HCT116 (cell line): ENCODE measurements around the gene TECPR1. TPM values are rescaled to one million over a fixed set of nuclear protein-coding genes. Genes with fewer than 3 reads are reported as not detected.

Experiments used
- ATAC-seq: fragments of 200-7000 bp; cut with Tn5 transposase; 2 replicates; pipeline ENCODE4 v1.9.1; 2020; ENCODE audit warnings: mild to moderate bottlenecking, moderate library complexity
- BruUV-seq: library from RNA; stranded (reverse); fragments of 400-500 nt; replicated peaks from 2 replicates; lab custom pipeline; 2021; lab: Mats Ljungman, UMichigan
- CTCF ChIA-PET: fragments of 300-600 bp; sonication (Branson Sonifier 250); formaldehyde crosslinking; loops from one replicate; lab custom pipeline; 2021; ENCODE audit warnings: antibody characterized with exemption; lab: Charles Lee
- POLR2A ChIA-PET: fragments of 300-600, 350-600 bp; sonication (Branson Sonifier 250); formaldehyde crosslinking; loops from one replicate; lab custom pipeline; 2021; ENCODE audit warnings: antibody characterized with exemption; lab: Charles Lee
- RAD21 ChIA-PET, 2 experiments: fragments of 300-600 bp; sonication (Branson Sonifier 250); formaldehyde crosslinking; loops; one replicate each; lab custom pipeline; 2023; ENCODE audit warnings: low total read pairs in 2 of 2; ENCODE audit not compliant: uncharacterized antibody in 2 of 2, unreplicated experiment in 2 of 2, low non-redundant PET in 1 of 2; lab: Charles Lee
- DNase-seq: peaks from one replicate; pipeline ENCODE4 v3.0.0-alpha.2; 2010; ENCODE audit warnings: low read depth, low spot score
- H2AFZ ChIP-seq: fragments of 200-600 bp; shearing (Covaris generic), sonication (generic); 2 replicates; pipeline ENCODE4 v1.6.1; 2017; ENCODE audit warnings: low read depth, mixed run types, mixed read lengths, antibody characterized with exemption, low read length; ENCODE audit not compliant: poor library complexity, severe bottlenecking
- H3K27ac ChIP-seq: 2 replicates; pipeline ENCODE4 v1.5.1; 2012; ENCODE audit warnings: low read depth, low read length
- H3K27me3 ChIP-seq: fragments of 200-600 bp; sonication (generic); 2 replicates; pipeline ENCODE4 v1.6.1; 2016; ENCODE audit warnings: mixed run types, low read length, mixed read lengths; ENCODE audit not compliant: insufficient read depth
- H3K36me3 ChIP-seq, 2 experiments: fragments of 200-500 bp in 1 of 2; fragments of 200-600 bp in 1 of 2; sonication (Bioruptor generic) in 1 of 2; sonication (generic) in 1 of 2; 2 replicates each; pipeline versions ENCODE4 v1.5.1 to v1.6.1; 2014 to 2016; ENCODE audit warnings: low read length in 2 of 2, inconsistent platforms in 1 of 2, mixed read lengths in 1 of 2, mixed run types in 1 of 2; ENCODE audit not compliant: insufficient read depth in 2 of 2, control insufficient read depth in 1 of 2
- H3K4me1 ChIP-seq, 2 experiments: fragments of 200-600 bp in 1 of 2; sonication (generic) in 1 of 2; 2 replicates each; pipeline versions ENCODE4 v1.5.1 to v1.6.1; 2012 to 2017; ENCODE audit warnings: low read length in 2 of 2, inconsistent platforms in 1 of 2, mild to moderate bottlenecking in 1 of 2, mixed read lengths in 1 of 2, mixed run types in 1 of 2, moderate library complexity in 1 of 2; ENCODE audit not compliant: insufficient read depth in 2 of 2, control insufficient read depth in 1 of 2
- H3K4me2 ChIP-seq: fragments of 200-600 bp; sonication (generic); 2 replicates; pipeline ENCODE4 v1.6.1; 2017; ENCODE audit warnings: mixed run types, low read length, mixed read lengths
- H3K4me3 ChIP-seq, 2 experiments: fragments of 200-600 bp in 1 of 2; sonication (generic) in 1 of 2; replicated peaks in 1 of 2; 2 replicates each; pipeline ENCODE4 v1.5.1; 2011 to 2016; ENCODE audit warnings: low read length in 2 of 2, control low read depth in 1 of 2, low read depth in 1 of 2, mild to moderate bottlenecking in 1 of 2, mixed read lengths in 1 of 2, mixed run types in 1 of 2
- H3K79me2 ChIP-seq: fragments of 200-600 bp; sonication (generic); 2 replicates; pipeline ENCODE4 v1.6.1; 2017; ENCODE audit warnings: mild to moderate bottlenecking, mixed run types, low read length, moderate library complexity, mixed read lengths; ENCODE audit not compliant: insufficient read depth
- H3K9ac ChIP-seq: fragments of 200-600 bp; sonication (generic); 2 replicates; pipeline ENCODE4 v1.6.1; 2016; ENCODE audit warnings: low read length, mixed read lengths
- H3K9me2 ChIP-seq: fragments of 200-600 bp; sonication (generic), shearing (Covaris generic); 2 replicates; pipeline ENCODE4 v1.6.1; 2017; ENCODE audit warnings: mixed run types, mild to moderate bottlenecking, moderate library complexity; ENCODE audit not compliant: insufficient read depth
- H3K9me3 ChIP-seq, 2 experiments: fragments of 200-500 bp in 1 of 2; fragments of 200-600 bp in 1 of 2; sonication (Bioruptor generic) in 1 of 2; sonication (generic) in 1 of 2; 2 replicates each; pipeline ENCODE4 v1.6.1; 2014 to 2017; ENCODE audit warnings: low read length in 2 of 2, mixed read lengths in 2 of 2, inconsistent platforms in 1 of 2, low read depth in 1 of 2, mild to moderate bottlenecking in 1 of 2, mixed run types in 1 of 2, moderate library complexity in 1 of 2; ENCODE audit not compliant: control insufficient read depth in 1 of 2, insufficient read depth in 1 of 2
- H4K20me1 ChIP-seq: fragments of 200-600 bp; sonication (generic), shearing (Covaris generic); 2 replicates; pipeline ENCODE4 v1.6.1; 2017; ENCODE audit warnings: mixed run types, mild to moderate bottlenecking, moderate library complexity; ENCODE audit not compliant: insufficient read depth
- CEBPB ChIP-seq: IDR thresholded peaks from 2 replicates; pipeline ENCODE4 v1.6.1; 2012; ENCODE audit warnings: low read depth
- ELF1 ChIP-seq: IDR thresholded peaks from 2 replicates; pipeline ENCODE4 v1.6.1; 2012; ENCODE audit warnings: low read depth, borderline replicate concordance
- EZH2 ChIP-seq: fragments of 200-600 bp; sonication (generic); IDR thresholded peaks from 2 replicates; pipeline ENCODE4 v1.6.1; 2017; ENCODE audit warnings: antibody characterized with exemption, mixed run types
- EZH2phosphoT487 ChIP-seq: fragments of 200-600 bp; IDR thresholded peaks from 2 replicates; pipeline ENCODE4 v1.6.1; 2018; ENCODE audit warnings: antibody characterized with exemption, borderline replicate concordance
- JUND ChIP-seq: IDR thresholded peaks from 2 replicates; pipeline ENCODE4 v1.6.1; 2012
- POLR2A ChIP-seq: IDR thresholded peaks from 2 replicates; pipeline ENCODE4 v1.7.0; 2011; ENCODE audit warnings: borderline replicate concordance; ENCODE audit not compliant: insufficient read depth, insufficient read length; ENCODE audit errors: extremely low read depth
- SIN3A ChIP-seq: IDR thresholded peaks from 2 replicates; pipeline ENCODE4 v1.6.1; 2012; ENCODE audit warnings: low read depth
- SP1 ChIP-seq: IDR thresholded peaks from 2 replicates; pipeline ENCODE4 v1.6.1; 2012; ENCODE audit warnings: low read depth
- SRF ChIP-seq: IDR thresholded peaks from 2 replicates; pipeline ENCODE4 v1.6.1; 2012; ENCODE audit warnings: low read depth
- YY1 ChIP-seq: IDR thresholded peaks from 2 replicates; pipeline ENCODE4 v1.6.1; 2011; ENCODE audit warnings: low read length, low read depth, moderate library complexity, mild to moderate bottlenecking; ENCODE audit not compliant: insufficient replicate concordance; ENCODE audit errors: extremely low read depth
- intact Hi-C: fragments of 100-400 bp; cut with micrococcal nuclease; formaldehyde crosslinking; loops from 2 replicates; pipeline ENCODE4 v1.10.0; 2022
- total RNA-seq: library from RNA; stranded (reverse); gene quantifications from one replicate; pipeline ENCODE4 v1.2.1, GENCODE V29; 2021; ENCODE audit not compliant: unreplicated experiment
- TF ChIP-seq, protein P1 (sequence below): IDR thresholded peaks from 2 replicates; pipeline ENCODE4 v1.6.1; 2011; ENCODE audit warnings: mild to moderate bottlenecking, low read length, moderate library complexity; ENCODE audit not compliant: insufficient replicate concordance; ENCODE audit errors: extremely low read depth
- TF ChIP-seq, protein P2 (sequence below), 3 experiments: fragments of 200-600 bp in 1 of 3; sonication (generic) in 1 of 3; IDR thresholded peaks in 2 of 3; conservative IDR thresholded peaks in 1 of 3; 2 replicates each; pipeline ENCODE4 v1.5.1; 2012 to 2017; ENCODE audit warnings: low read depth in 2 of 3, low read length in 2 of 3, antibody characterized with exemption in 1 of 3, borderline replicate concordance in 1 of 3, control low read depth in 1 of 3, mild to moderate bottlenecking in 1 of 3, mixed read lengths in 1 of 3, mixed run types in 1 of 3, moderate library complexity in 1 of 3; ENCODE audit not compliant: insufficient read depth in 1 of 3
- TF ChIP-seq, protein P3 (sequence below): IDR thresholded peaks from 2 replicates; pipeline ENCODE4 v1.6.1; 2012

Gene TECPR1
- total RNA-seq, 1 experiment from 2014 or later = 19.9 TPM

DNA sequence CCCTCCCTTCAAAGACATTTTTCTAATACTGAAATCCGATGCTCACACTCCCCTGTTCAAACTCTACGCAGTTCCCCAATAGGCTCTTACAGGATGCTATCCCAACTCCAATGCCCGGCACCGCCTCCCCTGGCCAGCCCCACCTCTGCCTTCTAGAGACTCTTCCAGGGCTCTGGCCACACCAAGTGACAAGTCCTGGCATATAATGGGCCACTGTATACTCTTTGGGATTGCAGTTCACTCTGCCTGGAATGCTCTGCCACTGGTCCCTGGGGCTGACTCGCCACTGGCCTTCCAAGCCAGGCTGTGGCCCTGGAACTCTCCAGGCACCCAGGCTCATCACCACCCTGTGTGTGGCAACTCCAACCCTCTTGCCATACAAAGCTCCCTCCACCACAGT lies 26.4 kb upstream of the TECPR1 start:
- H3K9me2 ChIP-seq = no peaks in the 10 kb centered on the region
- no peaks in the 10 kb centered on the region for H3K9me3 ChIP-seq
- no peak for TF ChIP-seq SRF
- TF ChIP-seq, protein P1, sequence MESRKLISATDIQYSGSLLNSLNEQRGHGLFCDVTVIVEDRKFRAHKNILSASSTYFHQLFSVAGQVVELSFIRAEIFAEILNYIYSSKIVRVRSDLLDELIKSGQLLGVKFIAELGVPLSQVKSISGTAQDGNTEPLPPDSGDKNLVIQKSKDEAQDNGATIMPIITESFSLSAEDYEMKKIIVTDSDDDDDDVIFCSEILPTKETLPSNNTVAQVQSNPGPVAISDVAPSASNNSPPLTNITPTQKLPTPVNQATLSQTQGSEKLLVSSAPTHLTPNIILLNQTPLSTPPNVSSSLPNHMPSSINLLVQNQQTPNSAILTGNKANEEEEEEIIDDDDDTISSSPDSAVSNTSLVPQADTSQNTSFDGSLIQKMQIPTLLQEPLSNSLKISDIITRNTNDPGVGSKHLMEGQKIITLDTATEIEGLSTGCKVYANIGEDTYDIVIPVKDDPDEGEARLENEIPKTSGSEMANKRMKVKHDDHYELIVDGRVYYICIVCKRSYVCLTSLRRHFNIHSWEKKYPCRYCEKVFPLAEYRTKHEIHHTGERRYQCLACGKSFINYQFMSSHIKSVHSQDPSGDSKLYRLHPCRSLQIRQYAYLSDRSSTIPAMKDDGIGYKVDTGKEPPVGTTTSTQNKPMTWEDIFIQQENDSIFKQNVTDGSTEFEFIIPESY = no peak
- TF ChIP-seq, protein P2, sequence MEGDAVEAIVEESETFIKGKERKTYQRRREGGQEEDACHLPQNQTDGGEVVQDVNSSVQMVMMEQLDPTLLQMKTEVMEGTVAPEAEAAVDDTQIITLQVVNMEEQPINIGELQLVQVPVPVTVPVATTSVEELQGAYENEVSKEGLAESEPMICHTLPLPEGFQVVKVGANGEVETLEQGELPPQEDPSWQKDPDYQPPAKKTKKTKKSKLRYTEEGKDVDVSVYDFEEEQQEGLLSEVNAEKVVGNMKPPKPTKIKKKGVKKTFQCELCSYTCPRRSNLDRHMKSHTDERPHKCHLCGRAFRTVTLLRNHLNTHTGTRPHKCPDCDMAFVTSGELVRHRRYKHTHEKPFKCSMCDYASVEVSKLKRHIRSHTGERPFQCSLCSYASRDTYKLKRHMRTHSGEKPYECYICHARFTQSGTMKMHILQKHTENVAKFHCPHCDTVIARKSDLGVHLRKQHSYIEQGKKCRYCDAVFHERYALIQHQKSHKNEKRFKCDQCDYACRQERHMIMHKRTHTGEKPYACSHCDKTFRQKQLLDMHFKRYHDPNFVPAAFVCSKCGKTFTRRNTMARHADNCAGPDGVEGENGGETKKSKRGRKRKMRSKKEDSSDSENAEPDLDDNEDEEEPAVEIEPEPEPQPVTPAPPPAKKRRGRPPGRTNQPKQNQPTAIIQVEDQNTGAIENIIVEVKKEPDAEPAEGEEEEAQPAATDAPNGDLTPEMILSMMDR (IDR thresholded peaks at IDR 0.05 in 2 of 3, conservative IDR thresholded peaks at IDR 0.05 in 1 of 3; ENCODE audit: borderline replicate concordance in 1 of 3, insufficient read depth in 1 of 3, low read depth in 2 of 3, low read length in 2 of 3) = no peak
- TF ChIP-seq SP1 = no peak
- TF ChIP-seq POLR2A = no peak
- ChIA-PET POLR2A (no interaction called here), RAD21 (no interaction called here), CTCF (no interaction called here)
- DNase-seq = no peak
- no peak overlapping the region for H2AFZ ChIP-seq
- no peak overlapping the region for H3K4me2 ChIP-seq
- ATAC-seq = no peak
- no peaks in the 10 kb centered on the region for H3K27me3 ChIP-seq
- no peak overlapping the region for H3K4me3 ChIP-seq
- H3K79me2 ChIP-seq = peaks cover 16% of the 10 kb centered on the region
- H3K9ac ChIP-seq = no peak overlapping the region
- no TSS peak for BruUV-seq
- no peak overlapping the region for H3K27ac ChIP-seq
- no peaks in the 10 kb centered on the region for H3K36me3 ChIP-seq
- peaks cover 16 to 33% of the 10 kb centered on the region in 2 experiments for H3K4me1 ChIP-seq
- no peaks in the 10 kb centered on the region for H4K20me1 ChIP-seq
- intact Hi-C loops = no loop called here

GRCh38 chr7:98276241-98276761 lies 24.3 kb upstream of the TECPR1 start:
- Histone ChIP-seq H3K9me2 (no peaks in the 10 kb centered on the region), H3K36me3 (no peaks in the 10 kb centered on the region), H3K9ac (no peak overlapping the region), H3K27me3 (no peaks in the 10 kb centered on the region), H3K79me2 (no peaks in the 10 kb centered on the region), H3K9me3 (no peaks in the 10 kb centered on the region), H3K4me2 (no peak overlapping the region), H3K27ac (no peak overlapping the region), H2AFZ (no peak overlapping the region), H3K4me3 (no peak overlapping the region), H4K20me1 (no peaks in the 10 kb centered on the region), H3K4me1 (peaks cover 9 to 21% of the 10 kb centered on the region in 2 experiments)
- RAD21 ChIA-PET = no interaction called here
- CTCF ChIA-PET = no interaction called here
- intact Hi-C loops = no loop called here
- POLR2A ChIA-PET = interaction anchor here (1.4 kb wide), 1 partner anchor 9 kb away, joined by 4 read pairs; no protein-coding TSS in a partner anchor
- DNase-seq (no peak), ATAC-seq (no peak)
- BruUV-seq = no TSS peak
- no peak for TF ChIP-seq EZH2
- TF ChIP-seq ELF1 = no peak
- TF ChIP-seq, protein P2 (IDR thresholded peaks at IDR 0.05 in 2 of 3, conservative IDR thresholded peaks at IDR 0.05 in 1 of 3; ENCODE audit: borderline replicate concordance in 1 of 3, insufficient read depth in 1 of 3, low read depth in 2 of 3, low read length in 2 of 3) = no peak
- TF ChIP-seq EZH2phosphoT487 = no peak
- no peak for TF ChIP-seq CEBPB
- TF ChIP-seq JUND = no peak
- TF ChIP-seq, protein P3, sequence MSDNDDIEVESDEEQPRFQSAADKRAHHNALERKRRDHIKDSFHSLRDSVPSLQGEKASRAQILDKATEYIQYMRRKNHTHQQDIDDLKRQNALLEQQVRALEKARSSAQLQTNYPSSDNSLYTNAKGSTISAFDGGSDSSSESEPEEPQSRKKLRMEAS = no peak
- TF ChIP-seq SIN3A = no peak
- no peak for TF ChIP-seq YY1
- no peak for TF ChIP-seq SP1
